GM12872 (cell line): Measurements from ENCODE around the gene RIC8B.

Experiments used
- CTCF ChIP-seq: IDR thresholded peaks from 3 replicates; pipeline ENCODE4 v1.5.1; 2011; ENCODE audit warnings: low read depth, mild to moderate bottlenecking, low read length, moderate library complexity; ENCODE audit not compliant: insufficient read depth

RIC8B gene

GRCh38 chr12:106774005-106774807 is at the start of gene RIC8B:
TSS of gene RIC8B (plus strand) at chr12:106774682. CDS start at chr12:106774746, 64 bp downstream.
- TF ChIP-seq CTCF = no peak

GRCh38 chr12:106724934-106725333 is 49.5 kb upstream of the RIC8B start:
- no peak for TF ChIP-seq CTCF

DNA sequence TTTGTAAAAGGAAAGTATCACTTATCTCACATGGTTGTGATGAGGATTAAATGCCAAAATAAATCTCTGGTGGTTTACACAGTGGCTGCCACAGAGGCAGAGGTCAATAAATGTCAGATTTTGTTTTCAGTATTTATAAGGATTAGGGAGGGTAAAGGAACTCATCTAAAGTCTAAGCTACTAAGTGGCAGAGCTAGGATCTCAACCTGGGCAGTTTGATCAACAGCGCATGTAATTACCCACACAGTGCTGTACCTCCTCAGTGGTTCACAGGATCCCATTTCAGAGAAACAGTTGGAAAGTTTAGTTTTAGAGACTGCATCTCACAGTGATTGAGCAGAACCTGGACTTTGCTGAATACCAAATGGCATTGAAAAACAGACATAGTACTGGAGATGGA is 44.9 kb upstream of the RIC8B start:
- TF ChIP-seq CTCF = no peak

GRCh38 chr12:106732890-106733289 is 41.6 kb upstream of the RIC8B start:
- TF ChIP-seq CTCF = no peak

DNA sequence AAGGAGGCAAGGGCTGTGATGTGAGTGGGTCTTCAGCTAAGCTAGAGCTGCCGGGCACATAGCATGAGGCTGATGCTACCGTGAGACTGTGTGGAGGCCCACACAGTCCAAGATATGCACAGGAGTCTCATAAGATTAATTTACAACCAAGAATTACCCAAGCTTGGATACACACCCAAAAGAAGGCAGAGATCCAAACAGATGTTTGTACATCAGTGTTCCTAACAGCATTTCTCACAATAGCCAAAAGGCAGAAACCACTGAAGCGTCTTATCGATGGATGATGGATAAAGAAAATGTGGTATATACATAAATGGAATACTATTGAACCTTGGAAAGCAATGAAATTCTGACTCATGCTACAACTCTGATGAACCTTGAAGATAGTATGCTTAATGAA is 40.8 kb upstream of the RIC8B start:
- no peak for TF ChIP-seq CTCF

DNA sequence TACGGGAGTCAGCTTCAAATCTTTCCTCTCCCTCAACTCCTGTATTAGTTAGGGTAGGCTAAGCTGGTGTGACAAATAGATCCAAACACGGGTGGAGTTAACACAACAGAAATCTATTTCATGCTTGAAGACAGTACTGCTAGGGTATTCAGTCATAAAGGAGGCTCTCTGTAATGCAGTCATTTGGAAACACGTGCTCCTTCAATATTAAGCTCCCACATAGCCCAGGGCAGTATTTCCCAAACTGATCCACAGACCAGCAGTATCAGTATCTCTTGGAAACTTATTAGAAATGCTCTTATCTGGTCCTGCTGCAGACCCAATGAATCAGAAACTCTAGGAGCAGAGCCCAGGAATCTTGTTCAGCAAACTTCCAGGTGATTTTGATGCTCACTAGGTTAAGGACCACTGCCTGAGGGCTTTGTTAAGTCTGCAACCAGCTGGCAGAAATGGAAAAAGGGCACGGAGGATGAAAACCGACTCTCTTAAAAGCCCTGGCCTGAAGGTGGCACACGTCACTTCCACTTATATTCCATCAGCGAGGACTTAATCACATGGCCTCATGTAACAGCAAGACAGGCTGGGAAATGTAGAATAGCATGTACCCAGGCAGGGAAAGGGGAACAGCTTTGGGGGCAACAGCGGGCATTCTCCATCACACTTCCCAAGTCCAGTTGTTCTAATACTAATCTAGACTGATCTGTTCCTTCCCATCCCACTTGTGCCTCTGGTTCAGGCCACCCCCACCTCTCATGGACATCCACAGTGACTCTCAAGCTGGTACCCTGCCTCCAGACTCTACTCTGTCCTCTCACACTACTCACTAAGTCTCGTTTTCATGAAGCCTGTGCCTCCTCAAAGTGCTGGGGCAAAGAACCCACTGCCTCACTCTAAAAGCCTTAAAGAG is 38.2 kb upstream of the RIC8B start:
- TF ChIP-seq CTCF = peak; percentile 43; the same call in 2 of the 3 replicates

GRCh38 chr12:106739318-106739717 is 35.2 kb upstream of the RIC8B start:
- no peak for TF ChIP-seq CTCF
